ENCODE data around the gene PSMD5. TPM values are rescaled to one million over a fixed set of nuclear protein-coding genes. Genes with fewer than 3 reads are reported as not detected.
A peak's percentile ranks its signal among the peaks of the same experiment; 100 is the strongest.

Gene PSMD5
- total and polyA plus RNA-seq, 10 of the 15 experiments (the other 5 are each of a cell fraction or from before 2014, with no cell fraction given), result 8.8 to 47.7 (median 25.1) TPM

DNA sequence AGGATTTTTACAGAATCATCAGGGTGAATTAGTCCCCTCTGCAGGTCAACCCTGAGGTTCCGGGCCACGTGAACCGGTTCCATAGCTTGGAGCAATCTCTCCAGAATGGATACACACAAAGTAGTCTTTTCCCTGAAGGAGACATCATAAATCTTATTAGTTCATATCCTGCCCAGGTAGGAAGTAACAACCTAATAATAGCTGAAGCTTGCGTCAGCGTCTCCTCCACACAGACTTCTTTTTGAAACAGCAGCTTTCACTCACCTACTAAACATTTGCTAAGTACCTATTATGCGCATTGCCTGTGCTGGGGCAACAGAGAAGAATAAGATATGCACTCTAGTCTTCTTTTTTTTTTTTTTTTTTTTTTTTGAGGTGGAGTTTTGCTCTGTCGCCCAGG is 9.4 kb downstream of the PSMD5 start (continued):
- TF ChIP-seq NR2C1 (IDR thresholded peaks at IDR 0.05) (no peak), KAT2A (conservative IDR thresholded peaks at IDR 0.05; ENCODE audit: control insufficient read depth, low read depth, low read length) (no peak), SPI1 (IDR thresholded peaks at IDR 0.05; ENCODE audit: borderline replicate concordance, insufficient read depth, low read depth, low read length) (no peak), SMAD5 (IDR thresholded peaks at IDR 0.05; ENCODE audit: low read depth) (no peak)

DNA sequence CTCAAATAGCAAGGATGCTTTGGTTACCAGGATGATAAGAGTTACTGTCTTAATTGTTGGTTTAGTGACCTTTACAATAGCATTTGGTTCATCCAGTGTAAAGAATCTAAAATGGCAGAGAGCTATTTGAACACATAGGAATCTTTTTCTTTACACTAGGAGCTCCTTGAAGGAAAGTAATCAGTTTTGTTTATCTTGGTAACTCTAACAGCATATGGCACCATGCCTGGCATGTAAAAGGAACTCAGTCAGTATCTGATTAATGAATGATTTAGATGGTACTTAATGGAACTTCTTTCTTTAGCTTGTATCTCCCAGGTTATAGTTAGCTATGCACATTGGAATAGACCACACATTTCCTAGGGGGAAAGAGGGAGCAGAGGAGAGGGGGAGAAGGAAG is 9.9 kb downstream of the PSMD5 start:
- Histone ChIP-seq H4K20me1 (ENCODE audit: control insufficient read depth, insufficient read depth) (no peaks in the 10 kb centered on the region), H3K4me1 (ENCODE audit: control insufficient read depth, insufficient read depth, low read length) (no peaks in the 10 kb centered on the region), H3K9me3 (replicated peaks; ENCODE audit: control insufficient read depth, insufficient read depth, low read length) (no peaks in the 10 kb centered on the region), H3K4me2 (ENCODE audit: control insufficient read depth, insufficient read depth) (no peak overlapping the region), H2AFZ (ENCODE audit: control insufficient read depth, low read depth, low read length) (no peak overlapping the region), H3K27me3 (replicated peaks in 1 of 2; ENCODE audit: control insufficient read depth in 2 of 2, insufficient read depth in 2 of 2, low read length in 1 of 2) (no peaks in the 10 kb centered on the region), H3K4me3 (no peak overlapping the region), H3K79me2 (ENCODE audit: control insufficient read depth, insufficient read depth, low read length) (peaks cover 2% of the 10 kb centered on the region; the same call in 1 of the 2 replicates), H3K9ac (ENCODE audit: control insufficient read depth, insufficient read depth, low read length) (no peak overlapping the region), H3K36me3 (ENCODE audit: control insufficient read depth in 2 of 2, insufficient read depth in 2 of 2, low read length in 1 of 2) (peaks cover 0 to 19% of the 10 kb centered on the region in 2 experiments; a peak in 2 of 4 replicates), H3K27ac (ENCODE audit: control insufficient read depth, insufficient read depth) (no peak overlapping the region)
- no peak for DNase-seq (ENCODE audit: low read depth, low spot score)
- CTCF ChIA-PET, result interaction anchor here (0.5 to 2.5 kb wide), 5 partner anchors 12 to 278 kb away, joined by 3 to 8 read pairs (median 4); no protein-coding TSS in a partner anchor
- no peak for ATAC-seq
- RAD21 ChIA-PET (ENCODE audit: unreplicated experiment), result no interaction called here
- SMC1A ChIA-PET (ENCODE audit: uncharacterized antibody, unreplicated experiment), result interaction anchor here (0.8 to 1.5 kb wide), 2 partner anchors 76 to 106 kb away, joined by 3 read pairs; no protein-coding TSS in a partner anchor
- peak; percentile 35 for FAIRE-seq
- BruUV-seq (replicated peaks), result no TSS peak
- POLR2A ChIA-PET, result interaction anchor here (1.7 kb wide), 1 partner anchor 15 kb away, joined by 5 read pairs; no protein-coding TSS in a partner anchor
- in situ Hi-C loops (cut with MboI), result no loop called here
- intact Hi-C loops (cut with micrococcal nuclease; ENCODE audit: unreplicated experiment), result no loop called here
- TF ChIP-seq NR2F1 (conservative IDR thresholded peaks at IDR 0.05) (no peak), BMI1 (IDR thresholded peaks at IDR 0.05; ENCODE audit: borderline replicate concordance) (no peak)

DNA sequence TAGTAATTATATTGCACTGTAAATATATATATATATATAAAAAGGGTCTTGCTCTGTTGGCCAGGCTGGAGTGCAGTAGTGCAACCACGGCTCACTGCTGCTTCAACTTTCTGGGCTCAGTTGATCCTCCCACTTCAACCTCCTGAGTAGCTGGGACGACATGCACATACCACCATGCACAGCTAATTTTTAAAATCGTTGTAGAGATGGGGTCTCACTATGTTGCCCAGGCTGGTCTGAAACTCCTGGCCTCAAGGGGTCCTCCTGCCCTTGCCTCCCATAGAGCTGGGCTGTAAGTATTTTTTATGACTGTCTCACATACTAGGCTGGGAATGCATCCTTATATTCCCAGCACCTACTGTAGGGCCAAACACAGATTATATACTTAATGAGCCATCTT is 11.9 kb downstream of the PSMD5 start:
- TF ChIP-seq CHD1 (IDR thresholded peaks at IDR 0.05; ENCODE audit: low read depth, low read length) (no peak), RAD51 (IDR thresholded peaks at IDR 0.05) (no peak)
- no peak for ATAC-seq
- ChIA-PET SMC1A (ENCODE audit: uncharacterized antibody, unreplicated experiment) (no interaction called here), CTCF (interaction anchor here (0.6 kb wide), 1 partner anchor 225 kb away, joined by 4 read pairs; no protein-coding TSS in a partner anchor), RAD21 (ENCODE audit: unreplicated experiment) (no interaction called here), POLR2A (no interaction called here)
- no peak for FAIRE-seq
- Histone ChIP-seq H3K36me3 (ENCODE audit: control insufficient read depth in 2 of 2, insufficient read depth in 2 of 2, low read length in 1 of 2) (peaks cover 0 to 23% of the 10 kb centered on the region in 2 experiments; a peak in 2 of 4 replicates), H3K9me3 (replicated peaks; ENCODE audit: control insufficient read depth, insufficient read depth, low read length) (no peaks in the 10 kb centered on the region), H3K27ac (ENCODE audit: control insufficient read depth, insufficient read depth) (no peak overlapping the region), H3K4me3 (no peak overlapping the region), H3K4me2 (ENCODE audit: control insufficient read depth, insufficient read depth) (no peak overlapping the region), H2AFZ (ENCODE audit: control insufficient read depth, low read depth, low read length) (no peak overlapping the region), H3K4me1 (ENCODE audit: control insufficient read depth, insufficient read depth, low read length) (no peaks in the 10 kb centered on the region), H3K27me3 (replicated peaks in 1 of 2; ENCODE audit: control insufficient read depth in 2 of 2, insufficient read depth in 2 of 2, low read length in 1 of 2) (no peaks in the 10 kb centered on the region), H4K20me1 (ENCODE audit: control insufficient read depth, insufficient read depth) (no peaks in the 10 kb centered on the region), H3K9ac (ENCODE audit: control insufficient read depth, insufficient read depth, low read length) (no peak overlapping the region), H3K79me2 (ENCODE audit: control insufficient read depth, insufficient read depth, low read length) (no peaks in the 10 kb centered on the region)
- no peak for DNase-seq (ENCODE audit: low read depth, low spot score)
- intact Hi-C loops (cut with micrococcal nuclease; ENCODE audit: unreplicated experiment), result no loop called here
- no TSS peak for BruUV-seq (replicated peaks)
- in situ Hi-C loops (cut with MboI), result no loop called here
- 92% methylated on average over 3 of the region's 3 CpGs for WGBS (ENCODE audit: insufficient coverage, insufficient replicate concordance, low lambda C conversion rate, missing lambda C conversion rate)

Data from GM12878 (cell line).